Activated CD4-positive, alpha-beta T cell treated with anti-CD3 and anti-CD28 coated beads, Interleukin-2, amount 10 ng/mL, durations not matched to agents 7 days and 5 days (primary cell): ENCODE results near the gene ZNF800. TPM values are rescaled to one million over a fixed set of nuclear protein-coding genes. Genes with fewer than 3 reads are reported as not detected.

Experiments used
- CTCF ChIA-PET: fragments of 350-600 bp; sonication (Branson Sonifier 250); formaldehyde crosslinking; loops from one replicate; lab custom pipeline; 2021; ENCODE audit warnings: antibody characterized with exemption; lab: Charles Lee
- POLR2A ChIA-PET: fragments of 350-600 bp; sonication (Branson Sonifier 250); formaldehyde crosslinking; loops from one replicate; lab custom pipeline; 2021; ENCODE audit warnings: antibody characterized with exemption; lab: Charles Lee
- DNase-seq: peaks from one replicate; pipeline ENCODE4 v3.0.0-alpha.2; 2020
- H3K27ac Mint-ChIP-seq: one replicate; pipeline ENCODE4 v1.8.0; 2021; ENCODE audit warnings: mild to moderate bottlenecking, moderate library complexity, mixed read lengths
- H3K27me3 Mint-ChIP-seq: one replicate; pipeline ENCODE4 v1.8.0; 2021; ENCODE audit warnings: mixed read lengths
- H3K36me3 Mint-ChIP-seq: one replicate; pipeline ENCODE4 v1.8.0; 2021; ENCODE audit warnings: low read depth, mixed read lengths
- H3K4me1 Mint-ChIP-seq: one replicate; pipeline ENCODE4 v1.8.0; 2021; ENCODE audit warnings: mixed read lengths
- H3K4me3 Mint-ChIP-seq: one replicate; pipeline ENCODE4 v1.8.0; 2021; ENCODE audit warnings: mild to moderate bottlenecking, moderate library complexity, mixed read lengths
- H3K9me3 Mint-ChIP-seq: one replicate; pipeline ENCODE4 v1.8.0; 2021; ENCODE audit warnings: mixed read lengths
- total RNA-seq, 2 experiments: library from RNA; stranded (reverse); gene quantifications; one replicate each; pipeline ENCODE4 v1.2.3, GENCODE V29; 2021

Gene ZNF800
- total RNA-seq, 2 experiments from 2014 or later, result 43.6 to 50.7 TPM

GRCh38 chr7:127383123-127383835 is 9.2 kb downstream of the ZNF800 start:
- H3K4me3 Mint-ChIP-seq, result no peak overlapping the region
- ChIA-PET POLR2A (interaction anchor here (0.6 kb wide), 1 partner anchor 64 kb away, joined by 5 read pairs; no protein-coding TSS in a partner anchor), CTCF (interaction anchor here (1.0 to 1.9 kb wide), 2 partner anchors 9 to 16 kb away, joined by 4 to 7 read pairs; partner anchors contain the start of gene ZNF800)
- H3K4me1 Mint-ChIP-seq, result peaks cover 61% of the 10 kb centered on the region
- no peak overlapping the region for H3K27ac Mint-ChIP-seq
- DNase-seq, result no peak
- H3K9me3 Mint-ChIP-seq, result no peaks in the 10 kb centered on the region
- peaks cover 47% of the 10 kb centered on the region for H3K36me3 Mint-ChIP-seq
- H3K27me3 Mint-ChIP-seq, result no peaks in the 10 kb centered on the region

- H3K36me3 Mint-ChIP-seq, result peaks cover 48% of the 10 kb centered on the region
These were observed 10.0 kb downstream of the ZNF800 start for GRCh38 chr7:127382301-127383085.

GRCh38 chr7:127380479-127380878 is 12.0 kb downstream of the ZNF800 start:
- no peak overlapping the region for H3K4me3 Mint-ChIP-seq

More at GRCh38 chr7:127382301-127383085, 10.0 kb downstream of the ZNF800 start:
- Mint-ChIP-seq H3K4me3 (no peak overlapping the region), H3K4me1 (peaks cover 62% of the 10 kb centered on the region), H3K9me3 (no peaks in the 10 kb centered on the region), H3K27ac (no peak overlapping the region), H3K27me3 (no peaks in the 10 kb centered on the region)
- ChIA-PET POLR2A (no interaction called here), CTCF (interaction anchor here (1.0 to 1.9 kb wide), 3 partner anchors 9 to 60 kb away, joined by 3 to 7 read pairs (median 4); partner anchors contain the start of gene ZNF800)
- no peak for DNase-seq

GRCh38 chr7:127379642-127380041 is 12.9 kb downstream of the ZNF800 start:
- Mint-ChIP-seq H3K9me3 (no peaks in the 10 kb centered on the region), H3K27ac (peak overlapping the region; percentile 75), H3K4me3 (no peak overlapping the region), H3K27me3 (no peaks in the 10 kb centered on the region), H3K4me1 (peaks cover 64% of the 10 kb centered on the region), H3K36me3 (peaks cover 50% of the 10 kb centered on the region)
- DNase-seq, result no peak
- POLR2A ChIA-PET, result interaction anchor here (0.6 kb wide), 1 partner anchor 13 kb away, joined by 3 read pairs; the partner anchor contains the start of gene ZNF800
- CTCF ChIA-PET, result interaction anchor here (1.5 kb wide), 1 partner anchor 12 kb away, joined by 9 read pairs; the partner anchor contains the start of gene ZNF800

More at GRCh38 chr7:127380479-127380878, 12.0 kb downstream of the ZNF800 start:
- Mint-ChIP-seq H3K27me3 (no peaks in the 10 kb centered on the region), H3K36me3 (peaks cover 54% of the 10 kb centered on the region), H3K9me3 (no peaks in the 10 kb centered on the region), H3K27ac (no peak overlapping the region), H3K4me1 (peaks cover 65% of the 10 kb centered on the region)
- ChIA-PET POLR2A (no interaction called here), CTCF (interaction anchor here (1.5 kb wide), 1 partner anchor 11 kb away, joined by 9 read pairs; the partner anchor contains the start of gene ZNF800)
- DNase-seq, result no peak

GRCh38 chr7:127378537-127378936 is 14.0 kb downstream of the ZNF800 start:
- CTCF ChIA-PET, result interaction anchor here (0.7 to 1.1 kb wide), 2 partner anchors 14 to 31 kb away, joined by 3 read pairs; partner anchors contain the start of gene ZNF800
- Mint-ChIP-seq H3K36me3 (peaks cover 59% of the 10 kb centered on the region), H3K4me3 (no peak overlapping the region), H3K27me3 (no peaks in the 10 kb centered on the region), H3K4me1 (peaks cover 64% of the 10 kb centered on the region), H3K9me3 (no peaks in the 10 kb centered on the region), H3K27ac (no peak overlapping the region)
- no peak for DNase-seq
- POLR2A ChIA-PET, result no interaction called here

GRCh38 chr7:127377425-127377824 is 15.1 kb downstream of the ZNF800 start:
- CTCF ChIA-PET, result no interaction called here
- no peak for DNase-seq
- peaks cover 55% of the 10 kb centered on the region for H3K4me1 Mint-ChIP-seq
- POLR2A ChIA-PET, result no interaction called here
- no peak overlapping the region for H3K27ac Mint-ChIP-seq
- no peak overlapping the region for H3K4me3 Mint-ChIP-seq
- H3K36me3 Mint-ChIP-seq, result peaks cover 58% of the 10 kb centered on the region
- H3K9me3 Mint-ChIP-seq, result no peaks in the 10 kb centered on the region
- H3K27me3 Mint-ChIP-seq, result no peaks in the 10 kb centered on the region

GRCh38 chr7:127375631-127376030 is 16.9 kb downstream of the ZNF800 start:
- peaks cover 51% of the 10 kb centered on the region for H3K36me3 Mint-ChIP-seq
- POLR2A ChIA-PET, result interaction anchor here (0.6 kb wide), 1 partner anchor 28 kb away, joined by 3 read pairs; no protein-coding TSS in a partner anchor
- no peak overlapping the region for H3K27ac Mint-ChIP-seq
- H3K4me3 Mint-ChIP-seq, result no peak overlapping the region
- peaks cover 40% of the 10 kb centered on the region for H3K4me1 Mint-ChIP-seq
- CTCF ChIA-PET, result no interaction called here
- no peak for DNase-seq
- H3K27me3 Mint-ChIP-seq, result no peaks in the 10 kb centered on the region
- H3K9me3 Mint-ChIP-seq, result no peaks in the 10 kb centered on the region

- CTCF ChIA-PET, result interaction anchor here (1.1 to 2.4 kb wide), 5 partner anchors 9 to 21 kb away, joined by 3 to 8 read pairs (median 4); no protein-coding TSS in a partner anchor
- Mint-ChIP-seq H3K36me3 (peaks cover 42% of the 10 kb centered on the region), H3K9me3 (no peaks in the 10 kb centered on the region), H3K4me3 (no peak overlapping the region), H3K4me1 (peaks cover 6% of the 10 kb centered on the region), H3K27ac (no peak overlapping the region), H3K27me3 (no peaks in the 10 kb centered on the region)
- DNase-seq, result no peak
- POLR2A ChIA-PET, result no interaction called here
These were observed 24.8 kb downstream of the ZNF800 start for GRCh38 chr7:127367679-127368078.

- Mint-ChIP-seq H3K27me3 (no peaks in the 10 kb centered on the region), H3K4me1 (peaks cover 6% of the 10 kb centered on the region), H3K9me3 (no peaks in the 10 kb centered on the region), H3K36me3 (peaks cover 42% of the 10 kb centered on the region), H3K4me3 (no peak overlapping the region), H3K27ac (no peak overlapping the region)
- DNase-seq, result no peak
- ChIA-PET POLR2A (no interaction called here), CTCF (interaction anchor here (1.2 to 2.4 kb wide), 3 partner anchors 16 to 219 kb away, joined by 3 to 8 read pairs (median 3); partner anchors contain the start of gene GCC1)
These were observed 25.8 kb downstream of the ZNF800 start for GRCh38 chr7:127366680-127367079.

GRCh38 chr7:127365957-127366315 is 26.6 kb downstream of the ZNF800 start:
- H3K27me3 Mint-ChIP-seq, result no peaks in the 10 kb centered on the region
- no peak overlapping the region for H3K27ac Mint-ChIP-seq
- no peaks in the 10 kb centered on the region for H3K9me3 Mint-ChIP-seq
- peaks cover 39% of the 10 kb centered on the region for H3K36me3 Mint-ChIP-seq
- ChIA-PET POLR2A (interaction anchor here (1.3 kb wide), 1 partner anchor 27 kb away, joined by 3 read pairs; the partner anchor contains the start of gene ZNF800), CTCF (interaction anchor here (1.1 to 1.4 kb wide), 2 partner anchors 26 to 220 kb away, joined by 3 read pairs; partner anchors contain the start of genes GCC1 and ZNF800)
- DNase-seq, result no peak
- H3K4me3 Mint-ChIP-seq, result no peak overlapping the region
- H3K4me1 Mint-ChIP-seq, result peaks cover 6% of the 10 kb centered on the region

GRCh38 chr7:127365164-127365956 is 27.1 kb downstream of the ZNF800 start:
- H3K4me3 Mint-ChIP-seq, result no peak overlapping the region
- no peak for DNase-seq
- H3K4me1 Mint-ChIP-seq, result peaks cover 6% of the 10 kb centered on the region
- peaks cover 43% of the 10 kb centered on the region for H3K36me3 Mint-ChIP-seq
- ChIA-PET POLR2A (interaction anchor here (1.3 kb wide), 1 partner anchor 27 kb away, joined by 3 read pairs; the partner anchor contains the start of gene ZNF800), CTCF (interaction anchor here (0.6 to 1.4 kb wide), 5 partner anchors 11 to 221 kb away, joined by 3 read pairs; partner anchors contain the start of genes GCC1 and ZNF800)
- no peaks in the 10 kb centered on the region for H3K9me3 Mint-ChIP-seq
- H3K27ac Mint-ChIP-seq, result no peak overlapping the region
- no peaks in the 10 kb centered on the region for H3K27me3 Mint-ChIP-seq
